Measurements from ENCODE around the gene EDDM3A.

The EDDM3A gene

DNA sequence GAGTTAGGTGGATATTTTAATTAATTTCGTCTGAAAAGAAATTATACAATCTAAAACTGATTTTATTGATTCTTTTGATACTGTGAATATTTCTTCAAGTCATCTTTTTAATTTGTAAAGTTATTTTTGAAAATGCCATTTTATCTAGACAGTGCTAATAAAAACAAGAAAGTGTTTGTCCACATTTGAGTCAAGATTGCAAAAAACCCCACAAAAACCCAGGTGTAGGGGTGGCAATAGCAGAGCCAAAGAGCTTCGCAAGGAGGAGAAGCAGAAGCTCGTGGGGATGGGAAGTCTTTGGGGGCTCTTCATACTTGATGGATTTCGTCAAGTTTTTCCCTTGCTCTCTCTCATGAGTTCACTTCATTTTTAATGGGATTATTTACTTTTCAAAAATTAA lies 41.3 kb downstream of the EDDM3A start:
- no CpG with 5 or more reads among the region's 4 CpGs for WGBS (ENCODE audit: extremely low coverage, insufficient coverage, insufficient read length)
- no peak overlapping the region for H2BK120ac ChIP-seq (ENCODE audit: insufficient read depth, low read length, poor library complexity)
- no peak overlapping the region for H3K18ac ChIP-seq (ENCODE audit: low read length)
- H2BK5ac ChIP-seq (ENCODE audit: low read depth, low read length, poor library complexity): no peak overlapping the region
- no peak overlapping the region for H4K91ac ChIP-seq (ENCODE audit: low read depth, low read length)
- H3K9ac ChIP-seq (ENCODE audit: low read length): no peak overlapping the region
- no peak overlapping the region for H2AK5ac ChIP-seq (ENCODE audit: low read length)
- no peak overlapping the region for H3K4me2 ChIP-seq (ENCODE audit: low read length)
- H2AFZ ChIP-seq (ENCODE audit: insufficient read depth, low read length, poor library complexity): no peak overlapping the region
- no peak overlapping the region for H4K12ac ChIP-seq (ENCODE audit: low read depth, low read length)
- no peak for DNase-seq
- H2BK12ac ChIP-seq (ENCODE audit: low read length): no peak overlapping the region
- no peak overlapping the region for H3K4ac ChIP-seq (ENCODE audit: low read depth, low read length)
- H3K9me3 ChIP-seq (ENCODE audit: insufficient read depth, low read depth, low read length): no peaks in the 10 kb centered on the region
- peaks cover 8% of the 10 kb centered on the region for H3K79me1 ChIP-seq (ENCODE audit: low read length)
- H3K14ac ChIP-seq (ENCODE audit: low read length): no peak overlapping the region
- peaks cover 7 to 12% of the 10 kb centered on the region in 2 experiments for H3K4me1 ChIP-seq (ENCODE audit: control insufficient read depth in 1 of 2, insufficient read depth in 2 of 2, low read length in 2 of 2)
- no peak overlapping the region for H3K4me3 ChIP-seq (ENCODE audit: low read depth, low read length)
- no peaks in the 10 kb centered on the region for H3K27me3 ChIP-seq (ENCODE audit: insufficient read depth, low read length)
- H3K27ac ChIP-seq (ENCODE audit: low read depth, low read length): no peak overlapping the region
- no peaks in the 10 kb centered on the region for H3K36me3 ChIP-seq (ENCODE audit: control insufficient read depth in 1 of 2, insufficient read depth in 2 of 2, low read length in 2 of 2)
- H4K8ac ChIP-seq (ENCODE audit: low read depth, low read length): no peak overlapping the region
- no peaks in the 10 kb centered on the region for H3K79me2 ChIP-seq (ENCODE audit: control insufficient read depth, insufficient read depth, low read length, poor library complexity)
- no peak overlapping the region for H3K23ac ChIP-seq (ENCODE audit: low read length)

DNA sequence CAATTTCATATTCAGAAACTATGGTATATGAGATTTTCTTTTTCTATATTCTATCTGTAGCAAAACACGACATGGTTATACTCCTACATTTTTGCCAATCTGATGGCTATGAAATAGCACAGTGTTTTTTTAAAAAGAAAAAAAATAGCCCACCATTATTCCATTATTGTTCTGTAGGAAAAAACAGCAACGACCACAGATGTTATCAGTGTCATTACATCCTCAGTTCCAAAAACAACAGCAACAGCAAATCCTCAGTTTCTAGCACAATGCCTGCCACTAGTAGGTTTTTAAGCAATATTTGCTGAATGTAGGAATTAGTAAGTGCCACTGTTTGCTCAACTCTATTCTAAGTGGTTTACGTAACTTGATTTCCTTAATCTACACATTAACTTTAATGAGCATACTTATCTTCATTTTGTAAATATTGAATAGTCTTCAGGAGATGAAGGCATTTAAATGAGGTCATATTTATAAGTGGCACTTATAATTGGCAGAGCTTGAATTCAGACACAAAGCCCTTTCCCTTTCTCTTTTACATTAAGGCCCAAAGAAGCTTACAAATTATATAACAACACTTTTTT lies 43.6 kb downstream of the EDDM3A start:
- Histone ChIP-seq H3K9ac (ENCODE audit: low read length) (no peak overlapping the region), H3K4me1 (ENCODE audit: control insufficient read depth in 1 of 2, insufficient read depth in 2 of 2, low read length in 2 of 2) (peaks cover 2 to 7% of the 10 kb centered on the region in 2 experiments), H3K4ac (ENCODE audit: low read depth, low read length) (no peak overlapping the region), H2AK5ac (ENCODE audit: low read length) (no peak overlapping the region), H3K36me3 (ENCODE audit: control insufficient read depth in 1 of 2, insufficient read depth in 2 of 2, low read length in 2 of 2) (no peaks in the 10 kb centered on the region), H2BK12ac (ENCODE audit: low read length) (no peak overlapping the region), H3K79me2 (ENCODE audit: control insufficient read depth, insufficient read depth, low read length, poor library complexity) (no peaks in the 10 kb centered on the region), H4K91ac (ENCODE audit: low read depth, low read length) (no peak overlapping the region), H4K8ac (ENCODE audit: low read depth, low read length) (no peak overlapping the region), H3K4me2 (ENCODE audit: low read length) (no peak overlapping the region), H3K79me1 (ENCODE audit: low read length) (peaks cover 5% of the 10 kb centered on the region), H3K14ac (ENCODE audit: low read length) (no peak overlapping the region), H3K18ac (ENCODE audit: low read length) (no peak overlapping the region), H2BK120ac (ENCODE audit: insufficient read depth, low read length, poor library complexity) (no peak overlapping the region), H3K27ac (ENCODE audit: low read depth, low read length) (no peak overlapping the region), H3K27me3 (ENCODE audit: insufficient read depth, low read length) (no peaks in the 10 kb centered on the region), H3K4me3 (ENCODE audit: low read depth, low read length) (no peak overlapping the region), H4K12ac (ENCODE audit: low read depth, low read length) (no peak overlapping the region), H3K23ac (ENCODE audit: low read length) (no peak overlapping the region), H2AFZ (ENCODE audit: insufficient read depth, low read length, poor library complexity) (no peak overlapping the region), H2BK5ac (ENCODE audit: low read depth, low read length, poor library complexity) (no peak overlapping the region), H3K9me3 (ENCODE audit: insufficient read depth, low read depth, low read length) (no peaks in the 10 kb centered on the region)
- no CpG with 5 or more reads among the region's 3 CpGs for WGBS (ENCODE audit: extremely low coverage, insufficient coverage, insufficient read length)
- no peak for DNase-seq

DNA sequence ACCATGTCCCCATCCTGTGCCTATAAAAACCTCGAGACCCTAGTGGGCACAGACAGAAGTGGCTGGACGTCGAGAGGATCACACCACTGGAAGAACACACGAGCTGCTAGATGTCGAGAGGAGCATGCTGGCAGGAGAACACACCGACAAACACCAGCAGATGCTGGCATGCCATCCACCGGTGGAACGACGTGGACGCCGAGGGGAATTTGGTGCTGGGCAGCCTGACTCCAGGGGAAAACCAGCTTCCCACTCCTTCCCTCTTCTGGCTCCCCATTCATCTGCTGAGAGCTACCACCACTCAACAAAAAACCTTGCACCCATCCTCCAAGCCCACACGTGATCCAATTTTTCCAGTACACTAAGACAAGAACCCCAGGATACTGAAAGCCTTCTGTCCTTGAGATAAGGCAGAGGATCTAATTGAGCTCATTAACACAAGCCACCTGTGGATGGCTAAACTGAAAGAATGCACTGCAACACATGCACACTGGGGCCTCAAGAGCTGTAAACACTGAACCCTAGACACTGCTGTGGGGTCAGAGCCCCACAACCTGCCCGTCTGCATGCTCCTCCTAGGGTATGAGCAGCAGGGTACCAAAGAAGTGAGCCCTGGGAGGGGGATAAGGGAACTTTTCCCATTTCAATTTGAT lies 44.9 kb downstream of the EDDM3A start:
- Histone ChIP-seq H3K9ac (ENCODE audit: low read length) (no peak overlapping the region), H3K27me3 (ENCODE audit: insufficient read depth, low read length) (no peaks in the 10 kb centered on the region), H3K4ac (ENCODE audit: low read depth, low read length) (no peak overlapping the region), H4K8ac (ENCODE audit: low read depth, low read length) (no peak overlapping the region), H2AK5ac (ENCODE audit: low read length) (peak overlapping the region; percentile 30), H3K4me3 (ENCODE audit: low read depth, low read length) (no peak overlapping the region), H2BK5ac (ENCODE audit: low read depth, low read length, poor library complexity) (no peak overlapping the region), H3K18ac (ENCODE audit: low read length) (peak overlapping the region; percentile 75), H2BK120ac (ENCODE audit: insufficient read depth, low read length, poor library complexity) (peak overlapping the region; percentile 72), H3K79me1 (ENCODE audit: low read length) (peaks cover 5% of the 10 kb centered on the region), H3K14ac (ENCODE audit: low read length) (no peak overlapping the region), H4K12ac (ENCODE audit: low read depth, low read length) (no peak overlapping the region), H2BK12ac (ENCODE audit: low read length) (peak overlapping the region; percentile 54), H3K9me3 (ENCODE audit: insufficient read depth, low read depth, low read length) (no peaks in the 10 kb centered on the region), H2AFZ (ENCODE audit: insufficient read depth, low read length, poor library complexity) (no peak overlapping the region), H3K23ac (ENCODE audit: low read length) (no peak overlapping the region), H3K79me2 (ENCODE audit: control insufficient read depth, insufficient read depth, low read length, poor library complexity) (no peaks in the 10 kb centered on the region), H3K27ac (ENCODE audit: low read depth, low read length) (no peak overlapping the region), H4K91ac (ENCODE audit: low read depth, low read length) (peak overlapping the region; percentile 39), H3K4me1 (ENCODE audit: control insufficient read depth in 1 of 2, insufficient read depth in 2 of 2, low read length in 2 of 2) (peaks cover 2 to 7% of the 10 kb centered on the region in 2 experiments), H3K4me2 (ENCODE audit: low read length) (no peak overlapping the region), H3K36me3 (ENCODE audit: control insufficient read depth in 1 of 2, insufficient read depth in 2 of 2, low read length in 2 of 2) (no peaks in the 10 kb centered on the region)
- WGBS (ENCODE audit: extremely low coverage, insufficient coverage, insufficient read length): no CpG with 5 or more reads among the region's 13 CpGs
- no peak for DNase-seq

DNA sequence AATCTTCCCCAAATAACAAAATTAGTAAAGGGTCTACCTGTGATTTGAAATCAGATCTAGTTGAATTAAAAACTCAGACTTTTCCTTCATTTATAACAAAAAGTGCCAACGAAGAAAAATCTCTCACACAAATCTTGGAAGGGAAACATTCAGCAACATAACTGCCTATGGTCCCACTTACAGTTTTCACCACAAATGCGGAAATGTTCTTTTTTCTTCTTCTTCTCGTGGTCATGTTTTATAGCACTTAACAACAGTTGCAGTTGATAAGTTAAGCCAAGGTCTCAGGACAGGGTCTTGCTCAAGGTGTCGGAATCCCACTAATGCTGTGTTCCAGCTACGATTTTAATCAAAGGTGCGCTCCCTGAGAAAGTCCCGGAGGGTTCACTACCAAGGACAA lies 45.5 kb downstream of the EDDM3A start:
- H3K9ac ChIP-seq (ENCODE audit: low read length): no peak overlapping the region
- peaks cover 2 to 7% of the 10 kb centered on the region in 2 experiments for H3K4me1 ChIP-seq (ENCODE audit: control insufficient read depth in 1 of 2, insufficient read depth in 2 of 2, low read length in 2 of 2)
- no peak overlapping the region for H4K8ac ChIP-seq (ENCODE audit: low read depth, low read length)
- no peak overlapping the region for H4K91ac ChIP-seq (ENCODE audit: low read depth, low read length)
- WGBS (ENCODE audit: extremely low coverage, insufficient coverage, insufficient read length): no CpG with 5 or more reads among the region's 7 CpGs
- no peak overlapping the region for H3K14ac ChIP-seq (ENCODE audit: low read length)
- no peak overlapping the region for H2BK12ac ChIP-seq (ENCODE audit: low read length)
- no peak overlapping the region for H3K4ac ChIP-seq (ENCODE audit: low read depth, low read length)
- peaks cover 5% of the 10 kb centered on the region for H3K79me1 ChIP-seq (ENCODE audit: low read length)
- no peak overlapping the region for H3K4me2 ChIP-seq (ENCODE audit: low read length)
- H3K4me3 ChIP-seq (ENCODE audit: low read depth, low read length): no peak overlapping the region
- no peaks in the 10 kb centered on the region for H3K9me3 ChIP-seq (ENCODE audit: insufficient read depth, low read depth, low read length)
- no peaks in the 10 kb centered on the region for H3K79me2 ChIP-seq (ENCODE audit: control insufficient read depth, insufficient read depth, low read length, poor library complexity)
- no peak overlapping the region for H3K27ac ChIP-seq (ENCODE audit: low read depth, low read length)
- H3K23ac ChIP-seq (ENCODE audit: low read length): no peak overlapping the region
- no peaks in the 10 kb centered on the region for H3K36me3 ChIP-seq (ENCODE audit: control insufficient read depth in 1 of 2, insufficient read depth in 2 of 2, low read length in 2 of 2)
- no peak overlapping the region for H4K12ac ChIP-seq (ENCODE audit: low read depth, low read length)
- no peak overlapping the region for H2BK5ac ChIP-seq (ENCODE audit: low read depth, low read length, poor library complexity)
- H2AFZ ChIP-seq (ENCODE audit: insufficient read depth, low read length, poor library complexity): no peak overlapping the region
- no peak overlapping the region for H3K18ac ChIP-seq (ENCODE audit: low read length)
- no peak overlapping the region for H2BK120ac ChIP-seq (ENCODE audit: insufficient read depth, low read length, poor library complexity)
- DNase-seq: no peak
- no peaks in the 10 kb centered on the region for H3K27me3 ChIP-seq (ENCODE audit: insufficient read depth, low read length)
- H2AK5ac ChIP-seq (ENCODE audit: low read length): no peak overlapping the region
